ENCODE measurements around the gene CTNNA3.

DNA sequence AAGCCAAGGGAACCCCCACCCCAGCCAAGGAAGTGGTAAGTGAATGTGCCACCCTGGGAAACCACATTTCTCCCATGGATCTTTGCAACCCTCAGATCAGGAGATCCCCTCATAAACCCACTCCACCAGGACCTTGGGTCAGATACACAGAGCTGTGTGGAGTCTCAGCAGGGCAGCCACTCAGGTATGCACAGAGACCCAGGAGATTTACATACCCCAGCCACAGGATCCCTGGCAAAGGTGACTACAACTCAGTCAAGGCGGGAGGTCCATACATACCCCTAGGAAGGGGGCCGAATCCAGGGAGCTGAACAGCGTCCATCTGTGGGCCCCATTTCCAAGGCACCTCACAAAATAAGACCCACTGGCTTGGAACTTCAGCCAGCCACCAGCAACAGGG, 293.4 kb downstream of the CTNNA3 start:
- TF ChIP-seq, protein P1, sequence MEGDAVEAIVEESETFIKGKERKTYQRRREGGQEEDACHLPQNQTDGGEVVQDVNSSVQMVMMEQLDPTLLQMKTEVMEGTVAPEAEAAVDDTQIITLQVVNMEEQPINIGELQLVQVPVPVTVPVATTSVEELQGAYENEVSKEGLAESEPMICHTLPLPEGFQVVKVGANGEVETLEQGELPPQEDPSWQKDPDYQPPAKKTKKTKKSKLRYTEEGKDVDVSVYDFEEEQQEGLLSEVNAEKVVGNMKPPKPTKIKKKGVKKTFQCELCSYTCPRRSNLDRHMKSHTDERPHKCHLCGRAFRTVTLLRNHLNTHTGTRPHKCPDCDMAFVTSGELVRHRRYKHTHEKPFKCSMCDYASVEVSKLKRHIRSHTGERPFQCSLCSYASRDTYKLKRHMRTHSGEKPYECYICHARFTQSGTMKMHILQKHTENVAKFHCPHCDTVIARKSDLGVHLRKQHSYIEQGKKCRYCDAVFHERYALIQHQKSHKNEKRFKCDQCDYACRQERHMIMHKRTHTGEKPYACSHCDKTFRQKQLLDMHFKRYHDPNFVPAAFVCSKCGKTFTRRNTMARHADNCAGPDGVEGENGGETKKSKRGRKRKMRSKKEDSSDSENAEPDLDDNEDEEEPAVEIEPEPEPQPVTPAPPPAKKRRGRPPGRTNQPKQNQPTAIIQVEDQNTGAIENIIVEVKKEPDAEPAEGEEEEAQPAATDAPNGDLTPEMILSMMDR (IDR thresholded peaks at IDR 0.05; ENCODE audit: low read depth, low read length, missing input control), result no peak
- TF ChIP-seq, protein P2, sequence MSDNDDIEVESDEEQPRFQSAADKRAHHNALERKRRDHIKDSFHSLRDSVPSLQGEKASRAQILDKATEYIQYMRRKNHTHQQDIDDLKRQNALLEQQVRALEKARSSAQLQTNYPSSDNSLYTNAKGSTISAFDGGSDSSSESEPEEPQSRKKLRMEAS (IDR thresholded peaks at IDR 0.05), result no peak
- TF ChIP-seq TAF1 (conservative IDR thresholded peaks at IDR 0.05) (no peak), RAD21 (IDR thresholded peaks at IDR 0.05) (no peak), YY1 (IDR thresholded peaks at IDR 0.05) (no peak), SP1 (IDR thresholded peaks at IDR 0.05) (no peak), RXRA (IDR thresholded peaks at IDR 0.05) (no peak), EGR1 (IDR thresholded peaks at IDR 0.05; ENCODE audit: low read depth in 2 of 2) (no peak), GABPA (IDR thresholded peaks at IDR 0.05 in 1 of 2, conservative IDR thresholded peaks at IDR 0.05 in 1 of 2) (no peak)
- TF ChIP-seq, protein P3, sequence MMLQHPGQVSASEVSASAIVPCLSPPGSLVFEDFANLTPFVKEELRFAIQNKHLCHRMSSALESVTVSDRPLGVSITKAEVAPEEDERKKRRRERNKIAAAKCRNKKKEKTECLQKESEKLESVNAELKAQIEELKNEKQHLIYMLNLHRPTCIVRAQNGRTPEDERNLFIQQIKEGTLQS (IDR thresholded peaks at IDR 0.05), result no peak
- TF ChIP-seq, protein P4, sequence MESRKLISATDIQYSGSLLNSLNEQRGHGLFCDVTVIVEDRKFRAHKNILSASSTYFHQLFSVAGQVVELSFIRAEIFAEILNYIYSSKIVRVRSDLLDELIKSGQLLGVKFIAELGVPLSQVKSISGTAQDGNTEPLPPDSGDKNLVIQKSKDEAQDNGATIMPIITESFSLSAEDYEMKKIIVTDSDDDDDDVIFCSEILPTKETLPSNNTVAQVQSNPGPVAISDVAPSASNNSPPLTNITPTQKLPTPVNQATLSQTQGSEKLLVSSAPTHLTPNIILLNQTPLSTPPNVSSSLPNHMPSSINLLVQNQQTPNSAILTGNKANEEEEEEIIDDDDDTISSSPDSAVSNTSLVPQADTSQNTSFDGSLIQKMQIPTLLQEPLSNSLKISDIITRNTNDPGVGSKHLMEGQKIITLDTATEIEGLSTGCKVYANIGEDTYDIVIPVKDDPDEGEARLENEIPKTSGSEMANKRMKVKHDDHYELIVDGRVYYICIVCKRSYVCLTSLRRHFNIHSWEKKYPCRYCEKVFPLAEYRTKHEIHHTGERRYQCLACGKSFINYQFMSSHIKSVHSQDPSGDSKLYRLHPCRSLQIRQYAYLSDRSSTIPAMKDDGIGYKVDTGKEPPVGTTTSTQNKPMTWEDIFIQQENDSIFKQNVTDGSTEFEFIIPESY (IDR thresholded peaks at IDR 0.05), result no peak
